HG03521 (cell line): ENCODE measurements around the gene SUPT3H.
A peak's percentile ranks its signal among the peaks of the same experiment; 100 is the strongest.

Experiments
- ATAC-seq: cut with Tn5 transposase; IDR thresholded peaks from one replicate; pipeline ENCODE4 v1.9.1; 2021; ENCODE audit warnings: mild to moderate bottlenecking, moderate library complexity; ENCODE audit not compliant: unreplicated experiment

Gene SUPT3H

DNA sequence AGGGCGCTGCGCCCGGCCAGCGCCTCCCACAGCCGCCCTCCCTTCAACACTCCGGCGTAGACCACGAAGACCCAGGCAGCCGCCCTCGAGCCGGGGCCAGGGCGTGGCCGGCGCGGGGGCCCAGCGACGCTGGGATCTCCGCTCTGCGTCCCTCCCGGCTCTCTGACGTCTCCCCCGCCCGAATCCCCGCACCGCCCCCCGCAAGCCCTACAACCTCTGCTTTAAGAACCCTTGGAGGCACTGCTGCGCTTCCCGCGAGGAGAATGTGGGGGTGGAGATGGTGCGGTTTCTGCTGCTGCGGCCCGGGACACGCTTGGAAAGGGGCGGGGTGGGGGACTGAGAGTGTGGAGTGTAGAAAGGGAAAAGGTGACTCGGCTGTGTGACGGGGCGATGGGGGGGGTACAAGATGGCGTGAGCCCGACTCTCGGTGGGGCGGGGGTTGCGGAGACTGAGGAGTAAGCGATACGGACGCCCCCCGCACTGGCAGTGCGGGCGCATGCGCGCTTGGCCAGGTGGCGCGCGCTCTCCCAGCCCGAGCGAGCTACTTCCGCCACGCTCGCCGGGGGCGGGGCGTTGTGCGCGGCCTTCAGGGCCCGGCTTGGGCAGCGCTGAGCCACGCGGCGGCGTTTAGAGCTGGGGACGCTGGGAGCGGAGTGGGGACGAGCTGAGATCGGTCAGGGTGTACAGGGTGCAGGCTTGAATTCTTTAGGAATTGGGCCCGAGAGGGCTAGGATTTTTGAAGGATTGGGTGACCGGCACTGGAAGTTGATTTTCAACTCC, at the start of gene SUPT3H:
Gene SUPT3H (minus strand): TSS at position 381 of the 780 bp plus-strand sequence.
- peak; percentile 92 for ATAC-seq

DNA sequence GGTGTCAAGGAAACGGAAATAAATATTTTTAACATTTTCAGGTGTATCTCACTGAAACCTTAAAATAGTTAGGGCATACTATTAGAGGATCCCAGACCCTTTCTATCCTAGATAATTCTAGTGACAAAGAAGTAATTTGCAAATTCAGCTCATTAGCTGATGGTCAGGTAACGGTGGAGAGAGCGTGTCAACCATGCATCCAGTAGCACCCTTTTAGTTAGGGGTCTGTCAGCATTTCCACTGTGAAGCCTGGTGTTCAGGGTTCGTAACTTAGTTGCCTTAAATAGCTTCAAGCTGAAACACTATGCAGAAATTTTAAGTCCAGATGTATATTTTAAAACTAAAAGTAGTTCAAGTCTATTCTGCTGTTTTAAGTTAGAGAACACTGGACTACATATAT, 48.5 kb upstream of the SUPT3H start:
- ATAC-seq = no peak

DNA sequence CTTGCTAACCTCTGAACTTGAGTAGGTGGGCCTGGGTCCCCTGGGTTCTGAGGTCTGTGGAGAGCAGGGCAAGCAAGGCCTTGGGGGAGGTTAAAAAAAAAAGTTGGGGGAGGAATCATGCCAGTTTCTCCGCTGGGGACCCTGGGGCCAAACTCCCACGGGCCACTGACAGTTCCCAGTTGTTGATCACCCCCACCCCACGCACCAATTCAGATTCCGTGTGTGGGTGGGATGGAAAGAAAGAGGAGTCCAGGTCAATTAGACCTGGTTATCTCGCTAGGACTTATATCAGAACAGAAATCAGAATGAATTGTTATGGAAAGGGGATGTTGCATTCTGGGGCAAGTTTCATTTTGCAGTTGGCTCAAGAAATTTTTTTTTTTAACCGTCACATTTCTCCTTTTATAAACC, 46.7 kb upstream of the SUPT3H start:
- ATAC-seq = no peak

DNA sequence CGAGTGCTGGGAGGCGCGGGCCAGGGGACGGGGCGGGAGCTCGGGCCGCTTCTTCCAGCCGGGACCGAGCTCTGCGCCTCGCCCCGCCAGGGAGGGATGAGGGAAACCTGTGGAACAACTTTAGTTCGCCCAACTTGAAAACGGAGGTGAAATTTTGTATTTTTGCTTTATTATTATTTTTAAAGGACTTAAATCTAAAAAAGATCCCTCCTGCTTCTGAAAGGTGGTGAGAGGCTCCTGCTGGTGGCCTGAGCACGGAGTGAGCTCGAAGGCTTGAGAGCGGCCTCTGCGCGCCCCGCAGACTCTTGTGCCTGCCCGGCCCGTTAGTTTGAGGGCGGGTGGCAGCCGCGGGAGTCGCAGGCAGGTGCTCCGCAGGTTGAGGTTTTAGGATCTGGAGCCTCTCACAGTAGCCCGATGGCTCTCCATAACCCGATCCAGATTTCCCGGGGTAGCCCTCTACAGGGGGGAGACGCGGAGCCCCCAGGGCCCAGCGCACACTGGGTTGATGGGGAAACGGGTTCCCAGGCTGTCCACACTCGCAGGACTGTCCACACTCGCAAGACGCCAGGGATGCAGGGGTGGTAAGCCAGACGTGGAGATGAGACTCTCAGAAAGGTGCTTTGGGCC, 46.2 kb upstream of the SUPT3H start:
- no peak for ATAC-seq

DNA sequence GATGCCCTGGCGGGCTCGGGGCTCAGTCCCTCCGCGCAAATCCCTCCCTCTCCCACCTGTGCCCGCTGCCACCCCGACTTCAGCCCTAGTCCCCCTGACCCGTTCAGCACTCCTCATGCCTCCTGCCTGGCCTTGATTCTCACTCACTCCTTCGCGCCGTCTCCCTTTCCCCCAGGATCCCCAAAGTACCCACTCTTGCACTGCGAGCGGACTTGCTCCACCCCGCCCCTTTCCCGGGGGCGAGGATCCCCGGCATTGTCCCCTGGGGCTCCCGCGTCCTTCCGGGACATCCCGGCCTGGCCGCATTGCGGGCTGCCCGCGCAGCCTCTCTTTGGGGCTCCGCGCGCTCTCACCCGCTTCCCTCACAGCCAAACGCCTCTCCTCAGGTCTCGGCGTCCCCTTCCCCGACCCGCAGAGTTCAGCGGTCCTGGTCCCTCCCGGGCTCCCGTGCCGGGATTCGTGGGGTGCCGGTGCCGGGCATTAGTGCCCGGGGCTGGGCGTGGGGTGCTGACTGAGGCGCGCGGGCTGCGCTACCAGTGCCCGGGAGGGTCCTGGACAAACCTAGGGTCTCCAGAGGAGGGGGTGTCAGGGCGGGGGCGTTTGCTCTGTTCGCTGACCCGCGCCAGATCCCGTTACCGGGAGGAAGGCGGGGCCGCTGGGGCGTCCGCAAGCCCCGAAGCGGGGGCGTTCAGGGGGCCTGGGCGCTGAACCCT, 45.5 kb upstream of the SUPT3H start:
- no peak for ATAC-seq

DNA sequence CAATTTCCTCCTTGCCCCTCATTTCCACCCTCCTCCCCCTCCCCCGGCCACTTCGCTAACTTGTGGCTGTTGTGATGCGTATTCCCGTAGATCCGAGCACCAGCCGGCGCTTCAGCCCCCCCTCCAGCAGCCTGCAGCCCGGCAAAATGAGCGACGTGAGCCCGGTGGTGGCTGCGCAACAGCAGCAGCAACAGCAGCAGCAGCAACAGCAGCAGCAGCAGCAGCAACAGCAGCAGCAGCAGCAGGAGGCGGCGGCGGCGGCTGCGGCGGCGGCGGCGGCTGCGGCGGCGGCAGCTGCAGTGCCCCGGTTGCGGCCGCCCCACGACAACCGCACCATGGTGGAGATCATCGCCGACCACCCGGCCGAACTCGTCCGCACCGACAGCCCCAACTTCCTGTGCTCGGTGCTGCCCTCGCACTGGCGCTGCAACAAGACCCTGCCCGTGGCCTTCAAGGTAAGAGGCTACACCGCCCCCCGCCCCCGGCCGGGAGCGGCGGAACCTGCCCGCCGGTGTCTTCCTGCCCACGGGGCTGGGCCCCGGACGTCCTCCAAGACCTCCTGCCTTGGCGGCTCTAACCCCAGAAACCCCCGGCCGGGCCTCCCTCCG, 44.9 kb upstream of the SUPT3H start:
- no peak for ATAC-seq

DNA sequence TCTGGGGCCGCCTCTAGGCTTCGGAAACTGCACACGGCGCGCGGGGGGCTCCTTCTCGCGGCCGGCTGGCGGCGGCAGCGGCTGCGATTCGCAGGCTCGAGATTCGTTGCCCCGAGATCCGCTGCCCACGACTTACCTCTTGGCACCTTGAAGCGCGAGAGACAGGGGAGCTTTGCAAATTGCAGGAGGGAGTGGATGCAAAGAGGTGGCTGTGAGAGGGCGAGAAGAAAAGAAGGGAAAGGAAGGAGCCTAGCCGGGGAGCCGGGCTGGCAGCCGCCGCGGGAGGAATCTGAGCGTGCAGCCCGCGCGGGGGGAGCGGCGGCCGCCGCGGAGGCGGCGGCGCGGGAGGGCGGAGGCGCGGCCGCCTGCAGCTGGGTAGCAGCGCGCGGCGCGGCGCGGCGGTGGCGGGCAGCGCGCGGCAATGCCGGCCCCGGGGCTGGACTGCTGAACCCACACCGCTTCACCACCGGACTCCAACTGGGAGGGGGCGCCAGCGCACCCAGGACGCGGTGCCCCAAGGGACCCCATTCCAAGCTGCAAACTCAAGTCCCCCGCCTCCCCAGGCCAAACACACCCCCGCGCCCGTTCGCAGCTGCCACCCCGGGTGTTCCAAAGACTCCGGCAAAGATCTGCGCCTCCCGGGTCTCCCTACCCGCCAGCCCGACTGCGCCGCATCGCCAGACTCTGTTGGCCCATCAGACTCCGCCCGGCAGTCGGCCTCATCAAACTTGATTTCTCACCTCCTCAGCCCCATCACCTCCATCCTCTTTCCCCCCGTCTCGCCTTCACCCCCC, 44.2 kb upstream of the SUPT3H start:
- ATAC-seq = no peak

DNA sequence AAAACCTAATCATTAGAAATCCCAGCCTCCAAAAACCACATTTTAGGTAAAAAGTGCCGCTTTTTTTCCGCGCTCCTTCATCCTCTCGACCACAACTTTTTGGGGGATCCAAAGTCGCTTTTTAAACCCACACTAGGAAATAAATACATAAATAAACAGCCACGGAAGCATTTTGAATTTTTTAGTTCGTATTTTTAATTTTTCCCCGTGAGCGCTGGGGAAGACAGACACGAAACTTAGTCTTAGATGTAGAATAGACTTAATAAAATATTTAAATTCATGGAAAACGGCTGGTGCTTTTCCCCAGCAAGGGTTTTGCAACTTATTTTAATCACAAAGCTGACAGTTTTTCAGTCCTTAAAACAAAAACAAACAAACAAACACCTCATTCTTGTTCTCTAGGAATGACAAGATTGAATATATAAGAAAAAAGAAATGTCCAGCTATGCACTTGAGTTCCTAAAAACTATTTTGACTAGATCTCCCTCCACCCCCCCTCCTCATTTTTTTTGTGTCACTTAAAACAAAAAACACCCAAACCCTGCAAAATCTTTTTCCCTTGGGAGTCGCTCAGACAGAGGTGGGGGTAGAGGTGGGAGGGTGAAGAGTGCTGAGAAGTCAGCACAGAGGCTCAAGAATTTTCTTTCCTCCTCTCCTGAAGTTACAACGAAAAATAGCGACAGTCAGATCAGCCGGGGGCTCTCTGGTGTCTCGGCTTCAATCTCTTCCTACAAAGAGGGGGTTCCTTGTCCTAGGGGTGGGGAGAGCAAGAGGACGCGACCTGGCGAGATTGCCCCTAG, 43.4 kb upstream of the SUPT3H start:
- ATAC-seq = no peak

DNA sequence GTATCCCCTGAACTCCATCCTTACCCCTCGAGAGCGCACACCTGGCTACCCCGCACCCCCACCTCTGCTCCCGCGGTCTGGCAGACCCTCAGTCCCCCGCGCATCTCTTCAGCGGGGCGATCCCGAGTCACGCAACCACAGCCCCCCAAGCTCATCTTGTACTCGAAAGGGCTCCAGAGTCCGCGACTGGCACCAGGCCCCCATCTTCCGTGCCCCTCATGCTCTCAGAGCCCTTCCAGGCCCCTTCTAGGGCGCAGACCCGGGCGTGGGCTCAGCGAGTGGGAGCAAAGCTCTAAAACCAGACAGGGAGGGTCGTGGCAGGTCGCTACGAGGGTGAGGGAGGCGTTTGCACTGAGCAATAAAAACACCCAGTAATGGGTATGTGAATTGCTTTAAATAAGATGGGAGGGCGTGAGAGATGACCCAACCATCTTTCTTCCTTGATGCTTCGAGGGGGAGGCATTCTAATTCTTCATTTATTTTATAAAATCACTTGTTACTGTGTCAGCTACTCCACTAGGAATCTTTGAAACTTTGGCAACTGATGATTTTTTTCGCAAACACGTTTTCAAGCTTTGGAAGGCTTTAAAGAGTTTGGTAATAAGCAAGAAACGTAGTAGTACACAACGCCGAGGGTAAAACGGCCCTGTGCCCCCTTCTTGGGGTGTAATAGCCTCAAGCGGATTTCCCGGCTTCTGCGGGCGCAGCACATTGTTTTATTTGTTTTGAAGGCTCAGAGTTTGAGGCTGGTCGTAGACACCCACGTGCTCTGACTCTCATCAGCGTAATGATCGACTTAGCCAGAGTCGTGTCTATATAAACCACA, 42.6 kb upstream of the SUPT3H start:
- ATAC-seq = no peak

DNA sequence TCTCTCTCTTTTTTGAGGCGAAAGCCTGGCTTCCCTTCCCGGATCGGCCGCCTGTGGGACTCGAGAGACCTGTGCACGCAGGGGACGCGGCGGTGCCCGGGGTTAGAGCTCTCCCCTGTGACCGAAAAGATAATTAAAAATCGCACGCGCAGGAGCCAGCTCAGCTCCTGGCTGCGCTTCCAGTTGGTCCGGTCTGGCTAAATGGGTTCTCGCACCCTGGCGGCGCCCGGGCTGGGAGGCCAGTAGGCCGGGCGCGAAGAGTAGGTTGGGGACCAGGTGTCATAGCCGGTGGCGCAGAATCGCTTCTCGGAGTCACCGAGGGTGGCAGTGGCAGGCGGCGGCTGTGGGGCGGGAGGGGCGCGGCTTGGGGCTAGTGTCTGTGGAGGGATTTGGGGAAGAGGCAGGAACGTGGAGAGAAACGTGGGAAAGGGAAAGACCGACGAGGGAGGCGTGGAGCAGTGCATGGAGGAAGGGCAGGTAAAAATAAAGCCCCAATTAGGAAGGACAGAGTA, 41.9 kb upstream of the SUPT3H start:
- no peak for ATAC-seq

DNA sequence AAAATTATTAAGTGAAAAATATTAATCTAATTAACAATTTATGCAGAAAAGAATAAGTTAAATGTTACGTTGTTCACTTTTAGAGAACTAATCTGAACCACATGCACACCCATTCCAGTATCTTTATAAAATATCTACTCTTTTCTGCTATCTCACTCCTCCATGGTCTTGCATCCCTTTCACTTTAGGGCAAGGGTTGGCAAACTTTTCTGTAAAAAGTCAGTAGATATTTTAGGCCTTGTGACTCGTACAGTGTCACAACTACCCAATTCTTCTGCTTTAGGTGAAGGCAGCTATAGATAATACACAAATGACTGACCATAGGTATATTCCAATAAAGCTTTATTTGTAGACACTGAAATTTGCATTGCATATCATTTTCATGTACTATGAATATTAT, 39.7 kb upstream of the SUPT3H start:
- ATAC-seq = no peak

DNA sequence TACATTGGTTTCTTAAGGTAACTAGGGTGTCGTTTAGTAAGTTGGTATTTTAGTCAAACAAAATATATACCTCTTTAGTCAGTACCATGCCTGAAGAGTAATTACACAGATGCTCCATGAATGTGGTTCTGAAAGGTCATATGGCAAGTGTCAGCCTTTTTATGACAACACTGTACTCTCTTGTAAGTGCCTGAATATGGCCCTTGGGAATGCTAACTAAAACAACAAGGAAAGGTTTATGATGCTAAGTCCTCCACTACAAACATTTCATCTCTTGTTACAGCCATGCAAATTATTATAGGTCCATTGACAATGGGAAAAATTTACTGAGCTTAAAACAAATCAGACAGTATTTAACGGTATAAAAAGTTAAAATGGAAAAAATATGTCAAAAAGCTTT, 39.0 kb upstream of the SUPT3H start:
- ATAC-seq = no peak

DNA sequence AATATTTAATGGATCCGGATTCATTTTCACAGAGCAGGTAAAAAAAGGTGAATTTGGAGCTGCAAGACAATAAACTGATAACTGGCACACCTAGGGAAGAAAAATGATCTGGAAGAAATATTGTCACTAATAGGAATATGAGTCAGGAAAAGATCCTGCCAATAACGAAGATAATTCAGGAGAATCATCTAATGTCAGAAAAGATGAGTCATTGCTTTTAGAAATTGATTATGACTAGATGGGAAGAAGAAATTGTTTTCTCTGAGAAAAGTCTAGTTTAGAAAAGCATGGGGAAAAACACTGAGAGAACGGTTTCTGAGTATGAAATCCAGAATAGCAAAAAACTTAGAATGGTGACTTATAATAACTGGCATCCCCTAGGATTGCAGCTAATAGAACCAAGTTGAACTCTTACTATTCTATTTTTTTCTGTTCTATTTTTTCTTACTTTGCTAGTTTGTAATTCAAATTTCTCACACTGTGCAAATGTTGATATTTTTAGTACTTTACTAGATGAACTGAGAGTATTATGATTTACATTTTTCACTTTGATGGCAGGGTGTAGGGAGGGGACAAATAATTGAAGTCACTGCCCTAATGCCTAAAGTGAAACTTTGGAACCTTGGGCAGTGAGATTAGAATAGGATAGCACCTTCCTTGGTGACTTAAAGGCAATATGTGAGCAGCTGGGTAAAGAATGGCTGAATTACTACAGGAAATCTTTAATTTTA, 38.2 kb upstream of the SUPT3H start:
- ATAC-seq = no peak

DNA sequence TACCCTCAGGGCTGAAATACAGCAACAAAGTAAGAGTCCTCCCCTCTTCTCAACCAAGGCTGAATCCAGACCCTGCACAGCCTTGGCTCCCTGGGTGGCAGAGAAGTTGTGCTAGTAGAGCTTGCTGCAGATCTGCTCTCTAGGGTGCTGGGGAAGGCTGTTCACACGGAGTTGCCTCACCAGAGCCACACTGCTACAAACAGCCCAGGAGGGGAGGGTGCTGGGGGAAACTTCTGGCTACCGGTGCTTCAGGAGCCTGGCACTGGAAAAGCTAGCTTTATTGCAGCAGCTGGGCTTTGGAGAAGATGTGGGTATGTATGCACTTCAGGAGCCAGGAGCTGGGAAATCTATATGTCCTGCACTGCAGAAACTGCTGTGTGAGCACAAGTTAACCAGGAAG, 37.6 kb upstream of the SUPT3H start:
- ATAC-seq = no peak

DNA sequence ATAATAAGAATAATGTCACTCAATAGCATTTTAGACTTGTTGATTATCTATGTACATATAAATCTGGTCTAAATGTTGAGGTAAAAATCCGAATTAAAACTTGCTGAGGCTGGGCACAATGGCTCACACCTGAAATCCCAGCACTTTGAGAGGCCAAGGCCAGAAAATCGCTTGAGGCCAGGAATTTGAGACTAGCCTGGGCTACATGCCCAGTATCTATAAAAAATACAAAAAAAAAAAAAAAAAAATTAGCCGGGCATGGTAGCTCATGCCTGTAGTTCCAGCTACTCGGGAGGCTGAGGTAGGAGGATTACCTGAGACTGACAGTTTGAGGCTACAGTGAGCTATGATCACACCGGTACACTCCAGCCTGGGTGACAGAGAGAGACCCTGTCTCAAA, 34.2 kb upstream of the SUPT3H start:
- ATAC-seq = no peak

DNA sequence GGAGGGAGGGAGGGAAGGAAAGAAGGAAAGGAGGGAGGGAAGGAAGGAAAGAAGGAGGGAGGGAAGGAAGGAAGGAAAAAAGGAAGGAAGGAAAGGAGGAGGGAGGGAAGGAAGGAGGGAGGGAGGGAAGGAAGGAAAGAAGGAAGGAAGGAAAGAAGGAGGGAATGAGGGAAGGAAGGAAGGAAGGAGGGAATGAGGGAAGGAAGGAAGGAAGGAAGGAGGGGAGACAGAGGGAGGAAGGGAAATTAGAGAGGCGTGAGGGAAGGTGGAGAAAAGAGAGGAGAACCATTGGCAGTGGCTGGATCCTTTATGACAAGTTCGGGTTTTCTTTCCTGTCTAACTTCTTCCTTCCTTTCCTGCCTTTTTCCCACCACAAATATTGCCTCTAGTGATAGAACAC, 22.3 kb upstream of the SUPT3H start:
- no peak for ATAC-seq

DNA sequence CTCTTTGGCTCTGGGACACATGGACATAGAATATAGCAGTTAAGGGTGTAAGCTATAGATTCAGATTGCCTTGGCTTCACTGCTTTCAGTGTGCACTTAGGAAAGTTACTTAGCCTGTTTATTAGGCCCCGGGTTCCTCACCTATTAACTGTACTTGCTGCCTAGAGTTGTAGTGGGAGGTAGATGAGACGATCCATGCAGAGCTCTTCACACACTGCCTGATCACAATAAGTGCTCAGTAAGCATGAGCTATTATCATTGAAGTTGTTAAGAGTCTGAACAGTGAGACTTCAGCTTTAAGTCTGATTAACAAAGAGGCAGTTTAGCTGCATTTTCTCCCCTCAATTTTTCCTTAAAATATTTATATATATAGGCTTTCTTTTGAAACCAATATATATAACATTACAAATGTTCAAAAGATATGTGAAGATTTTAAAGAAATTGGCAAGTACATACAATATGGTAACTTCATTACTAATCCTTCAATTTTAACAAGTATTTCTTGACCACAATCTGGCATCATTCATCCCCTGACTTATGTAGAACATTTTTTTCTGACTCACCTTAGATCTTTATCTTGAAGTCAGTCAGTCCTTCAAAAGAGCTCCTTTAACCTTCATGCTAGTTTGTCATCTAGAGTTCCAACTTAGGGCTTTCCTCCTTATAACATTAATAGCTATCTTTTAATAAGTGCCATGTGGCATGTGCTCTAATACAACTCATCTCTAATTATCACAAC, 20.5 kb upstream of the SUPT3H start:
- ATAC-seq = no peak
